ENCODE measurements around the gene TPSAB1. TPM values are rescaled to one million over a fixed set of nuclear protein-coding genes. Genes with fewer than 3 reads are reported as not detected.

Gene TPSAB1
- total and polyA plus RNA-seq, 9 donors: 0.83 to 16.2 (median 8.3) TPM; not detected in 2

- DNase-seq: no peak
- Histone ChIP-seq H3K9me3 (no peaks in the 10 kb centered on the region), H3K4me3 (no peak overlapping the region), H3K4me1 (ENCODE audit: insufficient read depth) (no peaks in the 10 kb centered on the region), H3K27me3 (no peaks in the 10 kb centered on the region), H3K36me3 (no peaks in the 10 kb centered on the region), H3K27ac (no peak overlapping the region)
- intact Hi-C loops (cut with DNase I): no loop called here
- TF ChIP-seq, protein P1, sequence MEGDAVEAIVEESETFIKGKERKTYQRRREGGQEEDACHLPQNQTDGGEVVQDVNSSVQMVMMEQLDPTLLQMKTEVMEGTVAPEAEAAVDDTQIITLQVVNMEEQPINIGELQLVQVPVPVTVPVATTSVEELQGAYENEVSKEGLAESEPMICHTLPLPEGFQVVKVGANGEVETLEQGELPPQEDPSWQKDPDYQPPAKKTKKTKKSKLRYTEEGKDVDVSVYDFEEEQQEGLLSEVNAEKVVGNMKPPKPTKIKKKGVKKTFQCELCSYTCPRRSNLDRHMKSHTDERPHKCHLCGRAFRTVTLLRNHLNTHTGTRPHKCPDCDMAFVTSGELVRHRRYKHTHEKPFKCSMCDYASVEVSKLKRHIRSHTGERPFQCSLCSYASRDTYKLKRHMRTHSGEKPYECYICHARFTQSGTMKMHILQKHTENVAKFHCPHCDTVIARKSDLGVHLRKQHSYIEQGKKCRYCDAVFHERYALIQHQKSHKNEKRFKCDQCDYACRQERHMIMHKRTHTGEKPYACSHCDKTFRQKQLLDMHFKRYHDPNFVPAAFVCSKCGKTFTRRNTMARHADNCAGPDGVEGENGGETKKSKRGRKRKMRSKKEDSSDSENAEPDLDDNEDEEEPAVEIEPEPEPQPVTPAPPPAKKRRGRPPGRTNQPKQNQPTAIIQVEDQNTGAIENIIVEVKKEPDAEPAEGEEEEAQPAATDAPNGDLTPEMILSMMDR (IDR thresholded peaks at IDR 0.05): no peak
- TF ChIP-seq EP300 (IDR thresholded peaks at IDR 0.05) (no peak), POLR2A (IDR thresholded peaks at IDR 0.05) (no peak)
- WGBS, 3 donors: 72 to 77% (median 74%) methylated on average over 24 to 29 of the region's 29 CpGs
These were observed 39.6 kb downstream of the TPSAB1 start for GRCh38 chr16:1279945-1280589.

- Histone ChIP-seq H3K27me3 (no peaks in the 10 kb centered on the region), H3K4me1 (ENCODE audit: insufficient read depth) (no peaks in the 10 kb centered on the region), H3K36me3 (no peaks in the 10 kb centered on the region), H3K27ac (no peak overlapping the region), H3K4me3 (no peak overlapping the region), H3K9me3 (no peaks in the 10 kb centered on the region)
- 53 to 74% (median 57%) methylated on average over 8 of the region's 8 CpGs for WGBS, 3 donors
- TF ChIP-seq EP300 (IDR thresholded peaks at IDR 0.05) (no peak), POLR2A (IDR thresholded peaks at IDR 0.05) (no peak)
- TF ChIP-seq, protein P1 (IDR thresholded peaks at IDR 0.05): no peak
- no peak for DNase-seq
- intact Hi-C loops (cut with DNase I): no loop called here
These were observed 40.3 kb downstream of the TPSAB1 start for GRCh38 chr16:1280783-1281182.

DNA sequence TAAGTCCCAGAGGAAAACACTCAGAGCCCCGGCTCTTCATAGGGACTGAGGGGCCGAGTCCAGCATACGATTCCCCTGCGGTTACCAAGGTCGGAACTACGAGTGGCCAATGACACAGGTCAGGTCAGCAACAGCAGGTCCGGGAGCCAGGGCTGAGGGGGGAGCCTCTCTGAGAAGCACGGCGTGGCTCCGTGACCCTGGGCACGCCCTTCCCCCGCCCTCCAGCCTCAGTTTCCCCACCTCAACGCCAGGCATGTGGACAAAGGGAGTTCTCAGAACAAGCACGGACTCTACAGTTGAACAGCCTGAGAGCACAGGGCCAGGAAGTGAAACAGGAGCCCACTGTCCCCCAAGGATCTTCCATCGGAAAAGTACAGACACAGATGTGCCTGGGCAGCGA lies 41.0 kb downstream of the TPSAB1 start:
- 70 to 74% (median 71%) methylated on average over 16 of the region's 16 CpGs for whole genome bisulfite sequencing, 3 donors

GRCh38 chr16:1282324-1282973 lies 41.9 kb downstream of the TPSAB1 start:
- Histone ChIP-seq H3K9me3 (no peaks in the 10 kb centered on the region), H3K27me3 (no peaks in the 10 kb centered on the region), H3K4me1 (ENCODE audit: insufficient read depth) (no peaks in the 10 kb centered on the region)

More for the DNA sequence above, 41.0 kb downstream of the TPSAB1 start:
- H3K36me3 ChIP-seq: no peaks in the 10 kb centered on the region
- H3K27me3 ChIP-seq: no peaks in the 10 kb centered on the region
- no peak for DNase-seq
- no peak overlapping the region for H3K4me3 ChIP-seq
- intact Hi-C loops (cut with DNase I): no loop called here
- no peaks in the 10 kb centered on the region for H3K4me1 ChIP-seq (ENCODE audit: insufficient read depth)
- H3K27ac ChIP-seq: no peak overlapping the region
- H3K9me3 ChIP-seq: no peaks in the 10 kb centered on the region
- TF ChIP-seq EP300 (IDR thresholded peaks at IDR 0.05): no peak
- no peak for TF ChIP-seq POLR2A (IDR thresholded peaks at IDR 0.05)
- TF ChIP-seq, protein P1 (IDR thresholded peaks at IDR 0.05): no peak

More at GRCh38 chr16:1282324-1282973, 41.9 kb downstream of the TPSAB1 start:
- intact Hi-C loops (cut with DNase I): no loop called here
- WGBS, 3 donors: 76 to 83% (median 77%) methylated on average over 17 of the region's 17 CpGs
- no peaks in the 10 kb centered on the region for H3K36me3 ChIP-seq
- no peak overlapping the region for H3K27ac ChIP-seq
- no peak for DNase-seq
- no peak overlapping the region for H3K4me3 ChIP-seq
- TF ChIP-seq POLR2A (IDR thresholded peaks at IDR 0.05) (no peak), EP300 (IDR thresholded peaks at IDR 0.05) (no peak)
- TF ChIP-seq, protein P1 (IDR thresholded peaks at IDR 0.05): no peak

All from ovary (tissue), 9 donors.